Heart left ventricle (tissue), 16 donors: Measurements from ENCODE around the gene SH3BP1. TPM values are rescaled to one million over a fixed set of nuclear protein-coding genes. Genes with fewer than 3 reads are reported as not detected.
A peak's percentile ranks its signal among the peaks of the same experiment; 100 is the strongest.
"Not testable (repeated sequence)": the region's sequence is repeated elsewhere in the genome, so short reads cannot be mapped to it uniquely, and the experiment has no call there.

Experiments used
- ATAC-seq, 4 donors: fragments of 200-7000 bp; cut with Tn5 transposase; one replicate each; pipeline ENCODE4 v1.9.1; 2020 to 2022; ENCODE audit warnings: moderate library complexity in 4 of 4, mild to moderate bottlenecking in 3 of 4, moderate number of reproducible peaks in 1 of 4
- DNase-seq, 5 donors: peaks; one replicate each; pipeline ENCODE4 v3.0.0-alpha.2; 2020
- H3K27ac ChIP-seq, 12 donors: fragments of 200-600 bp; sonication (generic) in 4 of 12; one replicate each; pipeline versions ENCODE4 v1.5.0 to v1.8.0; 2016 to 2022; ENCODE audit warnings: mild to moderate bottlenecking in 2 of 12
- H3K27me3 ChIP-seq, 9 donors: fragments of 200-600 bp; sonication (generic) in 2 of 9; one replicate each; pipeline versions ENCODE4 v1.5.1 to v1.8.0; 2016 to 2022; ENCODE audit warnings: mild to moderate bottlenecking in 3 of 9
- H3K36me3 ChIP-seq, 9 donors: fragments of 200-600 bp; sonication (generic) in 2 of 9; one replicate each; pipeline versions ENCODE4 v1.5.0 to v1.8.0; 2018 to 2022; ENCODE audit warnings: mild to moderate bottlenecking in 2 of 9
- H3K4me1 ChIP-seq, 12 donors: fragments of 200-600 bp; sonication (generic) in 4 of 12; one replicate each; pipeline versions ENCODE4 v1.5.0 to v1.8.0; 2016 to 2022; ENCODE audit warnings: mild to moderate bottlenecking in 3 of 12
- H3K4me3 ChIP-seq, 12 donors: fragments of 200-600 bp; sonication (generic) in 4 of 12; one replicate each; pipeline versions ENCODE4 v1.5.0 to v1.8.0; 2017 to 2022; ENCODE audit warnings: mild to moderate bottlenecking in 9 of 12, moderate library complexity in 4 of 12
- H3K9me3 ChIP-seq, 12 donors: fragments of 200-600 bp; sonication (generic) in 4 of 12; one replicate each; pipeline versions ENCODE4 v1.5.0 to v1.8.0; 2016 to 2022; ENCODE audit warnings: mild to moderate bottlenecking in 1 of 12
- POLR2A ChIP-seq, 2 donors: fragments of 450-650 bp; IDR thresholded peaks; one replicate each; pipeline ENCODE4 v1.6.1; 2017; ENCODE audit warnings: antibody characterized with exemption in 2 of 2, mild to moderate bottlenecking in 2 of 2, moderate library complexity in 2 of 2
- WGBS, 4 donors: extraction: QIAGEN DNeasy Blood & Tissue Kit in 2 of 4; methylation state at CpG; one replicate each; pipeline versions ENCODE4 v1.1.5 to v1.1.7; 2013 to 2018; 5-methylcytosine and 5-hydroxymethylcytosine counted together
- intact Hi-C, 10 donors: fragments of 100-400 bp; cut with DNase I; formaldehyde crosslinking; loops; one replicate each; pipeline versions ENCODE4 v1.11.1 to v1.14.2; 2022
- polyA plus RNA-seq, 2 donors: library from polyadenylated mRNA; stranded (reverse); fragments of 200-250 nt; gene quantifications; one replicate each; pipeline ENCODE4 v1.2.3, GENCODE V29; 2013
- total RNA-seq, 9 donors: library from RNA; depleted of rRNA in 2 of 9; stranded (reverse); fragments of >200 nt in 2 of 9; fragmentation: NEBNext Ultra II Directional in 3 of 9; extraction: Animal tissue kit (Norgen Biotek cat#: 25700) in 3 of 9; gene quantifications; one replicate each; pipeline versions ENCODE4 v1.1.0 to v1.2.4, GENCODE V29; 2016 to 2023
- TF ChIP-seq, protein P1 (sequence below), 12 donors: fragments of 200-600 bp; sonication (generic) in 4 of 12; IDR thresholded peaks; one replicate each; pipeline versions ENCODE4 v1.5.0 to v1.8.0; 2018 to 2022; ENCODE audit warnings: antibody characterized with exemption in 12 of 12, mild to moderate bottlenecking in 5 of 12
- donor health status: ischemic (EF 13 %, LVEDD 7.1; RV severe dilation, severe dysfunction).
- donor health status: healthy with polysubstance abuse.
- donor health status: DM: no; HTN: yes; CAD: no.
- donor health status: DM: no; HTN: no; CAD: no.
- donor health status: ischemic (EF 25% LVEDD 6.9; RV normal size, moderate dysfunction).
- donor health status: ischemic (EF 25% LVEDD 5.7; RV mildly dilated, moderate dysfunction).
- donor health status: healthy.
- donor health status: DM: yes; HTN: yes; CAD: no.
- donor health status: ischemic (EF 35%, LVEDD 5.7; RV mildly dilated, moderate dysfunction).
- donor health status: nonischemic (EF 11% LVEDD 7.7; RV severe dilation, severe dysfunction).
- donor health status: DM: yes; HTN: yes; CAD: no.
- donor health status: PGD.
- donor health status: ischemic (EF 29% LVEDD 5.4; RV normal size, mild dysfunction).
- donor health status: nonischemic (EF 23%, LVEDD 6.1; RV moderate dilation, normal function).

SH3BP1 gene
- total and polyA plus RNA-seq, 11 donors = 0.44 to 19.7 (median 2.0) TPM

- DNase-seq (peak; percentile 96 to 98 (median 97)), ATAC-seq (peak; percentile 91 to 95 (median 92))
- Histone ChIP-seq H3K4me3 (peak within 1 kb of the TSS; percentile 62 to 99 (median 82)), H3K9me3 (no peaks in the 10 kb centered on the region), H3K4me1 (peaks cover 0 to 50% (median 32%) of the 10 kb centered on the region in 12 donors), H3K36me3 (no peaks in the 10 kb centered on the region), H3K27ac (peak within 1 kb of the TSS; percentile 88 to 98 (median 94)), H3K27me3 (no peaks in the 10 kb centered on the region)
- 1 to 2% (median 1%) methylated on average over 12 to 82 of the region's 82 CpGs for WGBS, 4 donors
- peak in 1 of 2 donors; percentile 32 for TF ChIP-seq POLR2A (IDR thresholded peaks at IDR 0.05)
- TF ChIP-seq, protein P1, sequence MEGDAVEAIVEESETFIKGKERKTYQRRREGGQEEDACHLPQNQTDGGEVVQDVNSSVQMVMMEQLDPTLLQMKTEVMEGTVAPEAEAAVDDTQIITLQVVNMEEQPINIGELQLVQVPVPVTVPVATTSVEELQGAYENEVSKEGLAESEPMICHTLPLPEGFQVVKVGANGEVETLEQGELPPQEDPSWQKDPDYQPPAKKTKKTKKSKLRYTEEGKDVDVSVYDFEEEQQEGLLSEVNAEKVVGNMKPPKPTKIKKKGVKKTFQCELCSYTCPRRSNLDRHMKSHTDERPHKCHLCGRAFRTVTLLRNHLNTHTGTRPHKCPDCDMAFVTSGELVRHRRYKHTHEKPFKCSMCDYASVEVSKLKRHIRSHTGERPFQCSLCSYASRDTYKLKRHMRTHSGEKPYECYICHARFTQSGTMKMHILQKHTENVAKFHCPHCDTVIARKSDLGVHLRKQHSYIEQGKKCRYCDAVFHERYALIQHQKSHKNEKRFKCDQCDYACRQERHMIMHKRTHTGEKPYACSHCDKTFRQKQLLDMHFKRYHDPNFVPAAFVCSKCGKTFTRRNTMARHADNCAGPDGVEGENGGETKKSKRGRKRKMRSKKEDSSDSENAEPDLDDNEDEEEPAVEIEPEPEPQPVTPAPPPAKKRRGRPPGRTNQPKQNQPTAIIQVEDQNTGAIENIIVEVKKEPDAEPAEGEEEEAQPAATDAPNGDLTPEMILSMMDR (IDR thresholded peaks at IDR 0.05) = peak in 1 of 12 donors; percentile 16
- intact Hi-C loops = loop anchor here in 1 of 10 donors (2.0 kb wide), 1 partner anchor 66 kb away; the partner anchor contains the start of gene LGALS1
Observed at GRCh38 chr22:37608477-37609239, 30.8 kb upstream of the SH3BP1 start, which contains the start of gene GGA1. Gene GGA1 (plus strand): TSS chr22:37608834. CDS start chr22:37608861, 27 bp downstream.

DNA sequence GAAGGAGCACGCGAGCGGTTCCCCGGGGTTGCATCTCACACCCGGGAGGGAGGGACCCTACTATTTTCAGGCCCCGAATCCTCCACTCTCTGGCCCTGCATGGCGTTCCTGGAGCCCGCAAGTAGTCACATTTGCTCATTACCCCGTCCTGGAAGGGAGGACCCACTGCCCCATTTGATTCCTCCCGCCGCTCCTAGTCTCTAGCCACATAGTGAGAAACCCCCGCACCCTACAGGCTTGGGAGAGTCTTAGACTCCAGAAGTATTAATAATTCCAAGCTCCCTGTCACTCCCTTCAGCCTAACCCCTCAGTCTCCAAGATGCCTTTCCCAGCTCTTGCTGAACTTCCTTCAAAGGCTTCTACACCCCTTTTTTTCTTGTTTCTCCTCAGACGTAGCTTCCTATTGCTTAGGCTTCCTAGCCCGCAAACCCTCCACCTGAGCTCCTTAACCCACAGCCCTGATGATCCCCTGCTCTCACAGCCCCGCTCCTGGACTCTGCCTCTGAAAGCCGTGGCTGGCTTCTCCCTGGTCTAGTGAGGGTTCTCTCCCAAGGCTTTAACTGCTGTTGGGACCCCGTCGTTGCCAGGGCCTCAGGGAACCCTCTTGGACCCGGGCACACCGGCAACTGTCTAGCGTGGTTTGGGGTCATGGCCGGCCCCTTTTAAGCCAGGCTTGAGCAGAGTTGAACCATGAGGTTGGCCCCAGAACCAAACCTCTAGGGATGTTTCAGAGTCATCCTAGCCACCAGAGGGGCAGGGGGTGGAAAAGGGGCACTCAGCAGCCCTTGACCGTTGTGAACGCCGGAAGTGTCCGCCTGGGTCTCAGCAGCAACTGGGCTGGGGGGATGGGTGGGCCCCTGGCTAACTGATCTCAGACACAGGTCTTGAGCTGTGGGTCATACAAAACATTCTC, 30.0 kb upstream of the SH3BP1 start:
- WGBS, 4 donors = 12 to 24% (median 15%) methylated on average over 20 to 26 of the region's 26 CpGs
- Histone ChIP-seq H3K36me3 (peaks cover 0 to 7% (median 4%) of the 10 kb centered on the region in 9 donors), H3K27me3 (no peaks in the 10 kb centered on the region), H3K9me3 (no peaks in the 10 kb centered on the region), H3K4me1 (peaks cover 0 to 54% (median 32%) of the 10 kb centered on the region in 12 donors), H3K4me3 (peak overlapping the region; percentile 62 to 99 (median 82)), H3K27ac (peak overlapping the region; percentile 88 to 98 (median 94))
- intact Hi-C loops = loop anchor here in 1 of 10 donors (2.0 kb wide), 1 partner anchor 65 kb away; the partner anchor contains the start of gene LGALS1
- no peak for TF ChIP-seq POLR2A (IDR thresholded peaks at IDR 0.05)
- TF ChIP-seq, protein P1 (IDR thresholded peaks at IDR 0.05) = no peak
- DNase-seq (peak in 2 of 5 donors; percentile 40 to 53), ATAC-seq (no peak)

DNA sequence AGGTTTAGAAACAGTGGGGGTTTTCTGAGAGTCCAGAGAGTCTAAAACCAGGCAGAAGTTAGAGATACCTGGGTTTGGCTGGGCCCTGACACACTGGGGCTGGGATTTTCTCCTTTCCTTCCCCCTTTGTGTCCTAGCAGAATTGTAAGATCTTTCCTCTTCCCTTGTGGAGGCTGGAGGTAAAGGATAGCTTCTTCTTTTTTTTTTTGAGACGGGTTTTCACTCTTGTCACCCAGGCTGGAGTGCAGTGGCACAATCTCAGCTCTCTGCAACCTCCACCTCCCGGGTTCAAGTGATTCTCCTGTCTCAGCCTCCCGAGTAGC, 29.4 kb upstream of the SH3BP1 start:
- ATAC-seq, intact Hi-C loops, DNase-seq, H3K27me3 ChIP-seq, H3K9me3 ChIP-seq: not testable (repeated sequence)
- peak overlapping the region in 9 of 12 donors; percentile 91 to 98 (median 95) for H3K27ac ChIP-seq
- 75 to 89% (median 85%) methylated on average over 3 of the region's 3 CpGs for WGBS, 4 donors
- peaks cover 0 to 54% (median 32%) of the 10 kb centered on the region in 12 donors for H3K4me1 ChIP-seq
- H3K36me3 ChIP-seq = peaks cover 0 to 13% (median 10%) of the 10 kb centered on the region in 9 donors
- H3K4me3 ChIP-seq = peak overlapping the region in 9 of 12 donors; percentile 74 to 99 (median 88)

DNA sequence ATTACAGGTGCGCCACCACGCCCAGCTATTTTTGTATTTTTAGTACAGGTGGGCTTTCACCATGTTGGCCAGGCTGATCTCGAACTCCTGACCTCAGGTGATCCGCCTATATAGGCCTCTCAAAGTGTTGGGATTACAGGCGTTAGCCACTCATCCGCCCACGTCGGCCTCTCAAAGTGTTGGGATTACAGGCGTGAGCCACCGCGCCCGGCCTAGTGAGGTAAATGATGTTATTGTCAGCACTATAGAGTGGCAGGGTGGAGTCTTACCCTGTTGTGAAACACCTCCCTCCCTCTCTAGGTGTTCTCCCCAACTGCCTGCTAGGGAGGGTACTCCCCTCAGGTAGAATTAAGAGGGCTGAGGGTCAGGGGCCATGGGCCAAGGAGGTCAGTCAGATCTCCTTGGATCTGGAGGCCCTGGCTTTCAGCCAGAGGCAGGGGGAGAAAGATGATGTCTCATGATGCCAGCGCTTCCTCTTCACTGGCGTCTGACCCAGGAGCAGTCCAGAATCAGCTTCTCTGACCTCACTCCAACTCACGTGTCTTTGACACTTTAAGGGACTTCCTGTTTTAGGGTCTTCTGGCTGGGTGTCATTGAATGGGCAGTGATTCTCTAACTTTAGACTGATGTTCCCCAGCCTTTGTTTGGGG, 28.9 kb upstream of the SH3BP1 start:
- intact Hi-C loops = no loop called here
- Histone ChIP-seq H3K27me3 (no peaks in the 10 kb centered on the region), H3K4me3 (peak overlapping the region in 2 of 12 donors; percentile 82 to 93), H3K27ac (peak overlapping the region in 6 of 12 donors; percentile 22 to 97 (median 95)), H3K4me1 (peaks cover 0 to 54% (median 32%) of the 10 kb centered on the region in 12 donors), H3K9me3 (no peaks in the 10 kb centered on the region), H3K36me3 (peaks cover 0 to 18% (median 13%) of the 10 kb centered on the region in 9 donors)
- no peak for ATAC-seq
- WGBS, 4 donors = 85 to 91% (median 87%) methylated on average over 15 of the region's 15 CpGs
- no peak for TF ChIP-seq POLR2A (IDR thresholded peaks at IDR 0.05)
- TF ChIP-seq, protein P1 (IDR thresholded peaks at IDR 0.05) = no peak
- peak in 2 of 5 donors; percentile 47 to 49 for DNase-seq
